Activated CD4-positive, alpha-beta T cell treated with anti-CD3 and anti-CD28 coated beads, Interleukin-2, amount 50 U/mL, for 4 hours (primary cell): ENCODE results near the gene MMP24OS.

ENCODE experiments used
- DNase-seq, 2 experiments: peaks; one replicate each; pipeline ENCODE4 v3.0.0-alpha.2; 2020

The MMP24OS gene

GRCh38 chr20:35305682-35306556 is 28.0 kb upstream of the MMP24OS start:
- DNase-seq: peak; percentile 12 to 18

- no peak for DNase-seq
These were observed 27.0 kb upstream of the MMP24OS start for GRCh38 chr20:35304956-35305355.

GRCh38 chr20:35303735-35304491 is 26.0 kb upstream of the MMP24OS start:
- peak; percentile 79 to 80 for DNase-seq

GRCh38 chr20:35303382-35303734 is 25.4 kb upstream of the MMP24OS start:
- DNase-seq: no peak

- DNase-seq: no peak
These were observed 24.8 kb upstream of the MMP24OS start for GRCh38 chr20:35302421-35303335.

- DNase-seq: no peak
These were observed 23.5 kb upstream of the MMP24OS start for GRCh38 chr20:35301426-35301825.

- DNase-seq: no peak
These were observed 22.7 kb upstream of the MMP24OS start for GRCh38 chr20:35300469-35301262.

- DNase-seq: no peak
These were observed 21.9 kb upstream of the MMP24OS start for GRCh38 chr20:35299780-35300179.

- no peak for DNase-seq
These were observed 20.3 kb upstream of the MMP24OS start for GRCh38 chr20:35298264-35298663.

- no peak for DNase-seq
These were observed 19.8 kb upstream of the MMP24OS start for GRCh38 chr20:35297740-35298139.

- DNase-seq: no peak
These were observed 19.2 kb upstream of the MMP24OS start for GRCh38 chr20:35297155-35297554.

GRCh38 chr20:35296101-35296554 is 18.2 kb upstream of the MMP24OS start:
- no peak for DNase-seq

GRCh38 chr20:35295674-35296073 is 17.8 kb upstream of the MMP24OS start:
- no peak for DNase-seq

GRCh38 chr20:35295058-35295457 is 17.1 kb upstream of the MMP24OS start:
- no peak for DNase-seq

- DNase-seq: no peak
These were observed 16.4 kb upstream of the MMP24OS start for GRCh38 chr20:35294293-35294685.

- no peak for DNase-seq
These were observed 15.7 kb upstream of the MMP24OS start for GRCh38 chr20:35293303-35294292.

- no peak for DNase-seq
These were observed 14.8 kb upstream of the MMP24OS start for GRCh38 chr20:35292504-35293285.

GRCh38 chr20:35291654-35292503 is 14.0 kb upstream of the MMP24OS start, which contains the start of gene FAM83C:
Gene FAM83C (minus strand): TSS chr20:35292425. CDS start chr20:35292304, 121 bp downstream.
- no peak for DNase-seq

GRCh38 chr20:35290887-35291417 is 13.0 kb upstream of the MMP24OS start:
- DNase-seq: no peak
